ENCODE measurements around the gene CST4. TPM values are rescaled to one million over a fixed set of nuclear protein-coding genes. Genes with fewer than 3 reads are reported as not detected.

CST4 gene
- total RNA-seq, 1 experiment from 2014 or later = not detected

GRCh38 chr20:23680146-23680545 lies 8.7 kb downstream of the CST4 start:
- Mint-ChIP-seq H3K9me3 (ENCODE audit: low read depth, unreplicated experiment) (no peaks in the 10 kb centered on the region), H3K4me1 (ENCODE audit: low read depth, unreplicated experiment) (no peaks in the 10 kb centered on the region), H3K36me3 (ENCODE audit: insufficient read depth, unreplicated experiment) (no peaks in the 10 kb centered on the region), H3K27me3 (ENCODE audit: unreplicated experiment) (no peaks in the 10 kb centered on the region), H3K4me3 (ENCODE audit: low read depth, unreplicated experiment) (no peak overlapping the region), H3K27ac (ENCODE audit: unreplicated experiment) (no peak overlapping the region)
- CTCF ChIA-PET = no interaction called here
- DNase-seq = no peak
- no peak for TF ChIP-seq CTCF (IDR thresholded peaks at IDR 0.05; ENCODE audit: unreplicated experiment)
- intact Hi-C loops (cut with micrococcal nuclease; ENCODE audit: unreplicated experiment) = no loop called here
- BruUV-seq (replicated peaks) = no TSS peak

GRCh38 chr20:23679133-23680092 lies 9.4 kb downstream of the CST4 start:
- CTCF ChIA-PET = no interaction called here
- H3K4me1 Mint-ChIP-seq (ENCODE audit: low read depth, unreplicated experiment) = no peaks in the 10 kb centered on the region
- no peak for TF ChIP-seq CTCF (IDR thresholded peaks at IDR 0.05; ENCODE audit: unreplicated experiment)
- H3K9me3 Mint-ChIP-seq (ENCODE audit: low read depth, unreplicated experiment) = no peaks in the 10 kb centered on the region
- no TSS peak for BruUV-seq (replicated peaks)
- H3K4me3 Mint-ChIP-seq (ENCODE audit: low read depth, unreplicated experiment) = no peak overlapping the region
- intact Hi-C loops (cut with micrococcal nuclease; ENCODE audit: unreplicated experiment) = no loop called here
- no peak overlapping the region for H3K27ac Mint-ChIP-seq (ENCODE audit: unreplicated experiment)
- H3K27me3 Mint-ChIP-seq (ENCODE audit: unreplicated experiment) = no peaks in the 10 kb centered on the region
- no peak for DNase-seq
- no peaks in the 10 kb centered on the region for H3K36me3 Mint-ChIP-seq (ENCODE audit: insufficient read depth, unreplicated experiment)

GRCh38 chr20:23673209-23673608 lies 15.6 kb downstream of the CST4 start:
- DNase-seq = no peak
- no peaks in the 10 kb centered on the region for H3K36me3 Mint-ChIP-seq (ENCODE audit: insufficient read depth, unreplicated experiment)
- intact Hi-C loops (cut with micrococcal nuclease; ENCODE audit: unreplicated experiment) = no loop called here
- CTCF ChIA-PET = no interaction called here
- TF ChIP-seq CTCF (IDR thresholded peaks at IDR 0.05; ENCODE audit: unreplicated experiment) = no peak
- H3K27me3 Mint-ChIP-seq (ENCODE audit: unreplicated experiment) = no peaks in the 10 kb centered on the region
- no peaks in the 10 kb centered on the region for H3K4me1 Mint-ChIP-seq (ENCODE audit: low read depth, unreplicated experiment)
- no TSS peak for BruUV-seq (replicated peaks)
- no peaks in the 10 kb centered on the region for H3K9me3 Mint-ChIP-seq (ENCODE audit: low read depth, unreplicated experiment)
- H3K27ac Mint-ChIP-seq (ENCODE audit: unreplicated experiment) = no peak overlapping the region
- H3K4me3 Mint-ChIP-seq (ENCODE audit: low read depth, unreplicated experiment) = no peak overlapping the region

- intact Hi-C loops (cut with micrococcal nuclease; ENCODE audit: unreplicated experiment) = no loop called here
- CTCF ChIA-PET = no interaction called here
- DNase-seq = no peak
- no peak overlapping the region for H3K27ac Mint-ChIP-seq (ENCODE audit: unreplicated experiment)
- no peaks in the 10 kb centered on the region for H3K27me3 Mint-ChIP-seq (ENCODE audit: unreplicated experiment)
- no peak overlapping the region for H3K4me3 Mint-ChIP-seq (ENCODE audit: low read depth, unreplicated experiment)
- no peaks in the 10 kb centered on the region for H3K36me3 Mint-ChIP-seq (ENCODE audit: insufficient read depth, unreplicated experiment)
- H3K4me1 Mint-ChIP-seq (ENCODE audit: low read depth, unreplicated experiment) = no peaks in the 10 kb centered on the region
- TF ChIP-seq CTCF (IDR thresholded peaks at IDR 0.05; ENCODE audit: unreplicated experiment) = no peak
- no TSS peak for BruUV-seq (replicated peaks)
- no peaks in the 10 kb centered on the region for H3K9me3 Mint-ChIP-seq (ENCODE audit: low read depth, unreplicated experiment)
Measured at GRCh38 chr20:23672158-23672557, 16.7 kb downstream of the CST4 start.

All from Calu3 (cell line).